ENCODE results near the gene SPATA18. TPM values are rescaled to one million over a fixed set of nuclear protein-coding genes. Genes with fewer than 3 reads are reported as not detected.

The SPATA18 gene
- total and polyA plus RNA-seq, 3 donors from 2014 or later, result 40.5 to 139 (median 127) TPM

GRCh38 chr4:52057196-52057595 is 6.1 kb downstream of the SPATA18 start:
- H3K4me3 ChIP-seq, result no peak overlapping the region
- no peak for TF ChIP-seq POLR2A (IDR thresholded peaks at IDR 0.05)
- no peak for TF ChIP-seq CTCF (IDR thresholded peaks at IDR 0.05)

GRCh38 chr4:52058275-52058674 is 7.2 kb downstream of the SPATA18 start:
- no peaks in the 10 kb centered on the region for H3K36me3 ChIP-seq (ENCODE audit: low read depth, missing control alignments)
- H3K9me3 ChIP-seq, result no peaks in the 10 kb centered on the region
- no peak overlapping the region for H3K4me3 ChIP-seq
- WGBS, 2 donors, result 100% methylated on average over 1 of the region's 1 CpG
- DNase-seq, result no peak
- no peak for TF ChIP-seq CTCF (IDR thresholded peaks at IDR 0.05)
- no peak for TF ChIP-seq POLR2A (IDR thresholded peaks at IDR 0.05)
- H3K4me1 ChIP-seq, result no peaks in the 10 kb centered on the region
- H3K27me3 ChIP-seq, result no peaks in the 10 kb centered on the region
- intact Hi-C loops (cut with DNase I; ENCODE audit: low total_unique reads), result no loop called here
- no peak overlapping the region for H3K27ac ChIP-seq

More at GRCh38 chr4:52057196-52057595, 6.1 kb downstream of the SPATA18 start:
- H3K27me3 ChIP-seq, result no peaks in the 10 kb centered on the region
- H3K4me1 ChIP-seq, result no peaks in the 10 kb centered on the region
- no peaks in the 10 kb centered on the region for H3K36me3 ChIP-seq (ENCODE audit: low read depth, missing control alignments)
- intact Hi-C loops (cut with DNase I; ENCODE audit: low total_unique reads), result no loop called here
- no peak for DNase-seq
- H3K27ac ChIP-seq, result no peak overlapping the region
- no peaks in the 10 kb centered on the region for H3K9me3 ChIP-seq

GRCh38 chr4:52059372-52059771 is 8.3 kb downstream of the SPATA18 start:
- TF ChIP-seq POLR2A (IDR thresholded peaks at IDR 0.05) (no peak), CTCF (IDR thresholded peaks at IDR 0.05) (no peak)
- H3K4me1 ChIP-seq, result no peaks in the 10 kb centered on the region
- no peaks in the 10 kb centered on the region for H3K9me3 ChIP-seq
- intact Hi-C loops (cut with DNase I; ENCODE audit: low total_unique reads), result no loop called here
- H3K36me3 ChIP-seq (ENCODE audit: low read depth, missing control alignments), result no peaks in the 10 kb centered on the region
- WGBS, 2 donors, result 76 to 80% methylated on average over 3 of the region's 3 CpGs
- H3K27me3 ChIP-seq, result no peaks in the 10 kb centered on the region
- H3K27ac ChIP-seq, result no peak overlapping the region
- H3K4me3 ChIP-seq, result no peak overlapping the region
- no peak for DNase-seq

- DNase-seq, result no peak
- TF ChIP-seq POLR2A (IDR thresholded peaks at IDR 0.05) (no peak), CTCF (IDR thresholded peaks at IDR 0.05) (no peak)
- WGBS, 2 donors, result 49 to 57% methylated on average over 1 of the region's 1 CpG
- Histone ChIP-seq H3K9me3 (no peaks in the 10 kb centered on the region), H3K27me3 (peaks cover 2% of the 10 kb centered on the region), H3K4me3 (no peak overlapping the region), H3K27ac (no peak overlapping the region), H3K4me1 (no peaks in the 10 kb centered on the region), H3K36me3 (ENCODE audit: low read depth, missing control alignments) (no peaks in the 10 kb centered on the region)
- intact Hi-C loops (cut with DNase I; ENCODE audit: low total_unique reads), result no loop called here
Observed at GRCh38 chr4:52069571-52069970, 18.5 kb downstream of the SPATA18 start.

GRCh38 chr4:52071791-52072546 is 20.9 kb downstream of the SPATA18 start:
- Histone ChIP-seq H3K27me3 (peaks cover 3% of the 10 kb centered on the region), H3K4me3 (no peak overlapping the region), H3K9me3 (no peaks in the 10 kb centered on the region), H3K36me3 (ENCODE audit: low read depth, missing control alignments) (no peaks in the 10 kb centered on the region), H3K4me1 (no peaks in the 10 kb centered on the region), H3K27ac (no peak overlapping the region)
- TF ChIP-seq POLR2A (IDR thresholded peaks at IDR 0.05), result no peak
- DNase-seq, result no peak
- 87 to 92% methylated on average over 9 to 10 of the region's 10 CpGs for WGBS, 2 donors
- intact Hi-C loops (cut with DNase I; ENCODE audit: low total_unique reads), result no loop called here
